Heart left ventricle (tissue), 13 donors: ENCODE data around the gene UVSSA.

Experiments used
- CTCF ChIP-seq, 12 donors: fragments of 200-600 bp; sonication (generic) in 4 of 12; IDR thresholded peaks; one replicate each; pipeline versions ENCODE4 v1.5.0 to v1.8.0; 2018 to 2022; ENCODE audit warnings: antibody characterized with exemption in 12 of 12, mild to moderate bottlenecking in 5 of 12
- POLR2A ChIP-seq, 2 donors: fragments of 450-650 bp; IDR thresholded peaks; one replicate each; pipeline ENCODE4 v1.6.1; 2017; ENCODE audit warnings: antibody characterized with exemption in 2 of 2, mild to moderate bottlenecking in 2 of 2, moderate library complexity in 2 of 2
- donor health status: ischemic (EF 13 %, LVEDD 7.1; RV severe dilation, severe dysfunction).
- donor health status: DM: no; HTN: yes; CAD: no.
- donor health status: DM: no; HTN: no; CAD: no.
- donor health status: ischemic (EF 25% LVEDD 6.9; RV normal size, moderate dysfunction).
- donor health status: ischemic (EF 25% LVEDD 5.7; RV mildly dilated, moderate dysfunction).
- donor health status: ischemic (EF 35%, LVEDD 5.7; RV mildly dilated, moderate dysfunction).
- donor health status: nonischemic (EF 11% LVEDD 7.7; RV severe dilation, severe dysfunction).
- donor health status: DM: yes; HTN: yes; CAD: no.
- donor health status: PGD.
- donor health status: ischemic (EF 29% LVEDD 5.4; RV normal size, mild dysfunction).
- donor health status: nonischemic (EF 23%, LVEDD 6.1; RV moderate dilation, normal function).

GRCh38 chr4:1333256-1333655, 13.8 kb upstream of the UVSSA start:
- TF ChIP-seq CTCF (IDR thresholded peaks at IDR 0.05) (no peak), POLR2A (IDR thresholded peaks at IDR 0.05) (no peak)
